ENCODE data around the gene RNPS1. TPM values are rescaled to one million over a fixed set of nuclear protein-coding genes. Genes with fewer than 3 reads are reported as not detected.

The RNPS1 gene
- total RNA-seq, 2 donors from 2014 or later, result 94.5 to 157 TPM

DNA sequence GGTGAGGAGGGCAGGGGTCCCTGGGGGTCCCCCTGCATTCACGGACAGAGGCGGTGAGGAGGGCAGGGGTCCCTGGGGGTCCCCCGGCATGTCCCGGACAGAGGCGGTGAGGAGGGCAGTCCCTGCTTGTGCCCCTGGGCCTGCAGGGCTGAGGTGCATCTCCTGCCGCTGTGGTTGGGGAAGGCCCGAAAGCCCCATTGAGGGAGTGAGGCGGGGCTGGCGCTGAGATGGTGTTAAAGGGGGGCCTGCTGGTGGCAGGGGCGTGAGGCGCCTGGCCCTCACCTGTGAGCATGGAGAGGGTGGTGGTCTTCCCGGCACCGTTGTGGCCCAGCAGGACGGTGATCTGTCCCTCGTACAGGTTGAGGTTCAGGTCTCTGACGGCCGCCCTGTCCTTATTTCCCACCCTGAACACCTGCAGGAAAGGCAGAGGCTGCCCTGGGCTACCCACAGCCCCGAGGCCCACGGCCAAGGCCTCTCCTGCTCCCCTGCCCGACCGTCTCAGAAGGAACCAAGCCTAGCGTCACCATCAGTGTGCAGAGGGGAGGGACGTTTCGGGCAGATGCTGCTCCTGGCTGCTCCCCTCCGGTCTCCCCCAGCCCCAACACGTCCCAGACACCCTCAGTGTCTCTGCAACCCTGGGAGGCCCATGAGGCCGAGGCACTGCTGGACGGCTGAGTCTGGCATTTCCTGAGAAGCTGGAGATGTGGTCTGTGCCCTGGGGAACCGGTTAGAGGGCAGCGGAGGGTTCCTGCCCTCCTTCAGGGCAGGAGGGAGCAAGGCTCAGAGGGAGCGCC, 31.4 kb upstream of the RNPS1 start:
- ATAC-seq (ENCODE audit: insufficient number of reproducible peaks, low FRiP score, low read depth), result no peak
- no peak overlapping the region for H3K27ac ChIP-seq
- no peaks in the 10 kb centered on the region for H3K27me3 ChIP-seq (replicated peaks; ENCODE audit: insufficient read depth)
- no peak for DNase-seq (ENCODE audit: low spot score)
- no peak overlapping the region for H3K4me3 ChIP-seq
- no peaks in the 10 kb centered on the region for H3K9me3 ChIP-seq
- H3K36me3 ChIP-seq, result peaks cover 34% of the 10 kb centered on the region
- TF ChIP-seq, protein P1, sequence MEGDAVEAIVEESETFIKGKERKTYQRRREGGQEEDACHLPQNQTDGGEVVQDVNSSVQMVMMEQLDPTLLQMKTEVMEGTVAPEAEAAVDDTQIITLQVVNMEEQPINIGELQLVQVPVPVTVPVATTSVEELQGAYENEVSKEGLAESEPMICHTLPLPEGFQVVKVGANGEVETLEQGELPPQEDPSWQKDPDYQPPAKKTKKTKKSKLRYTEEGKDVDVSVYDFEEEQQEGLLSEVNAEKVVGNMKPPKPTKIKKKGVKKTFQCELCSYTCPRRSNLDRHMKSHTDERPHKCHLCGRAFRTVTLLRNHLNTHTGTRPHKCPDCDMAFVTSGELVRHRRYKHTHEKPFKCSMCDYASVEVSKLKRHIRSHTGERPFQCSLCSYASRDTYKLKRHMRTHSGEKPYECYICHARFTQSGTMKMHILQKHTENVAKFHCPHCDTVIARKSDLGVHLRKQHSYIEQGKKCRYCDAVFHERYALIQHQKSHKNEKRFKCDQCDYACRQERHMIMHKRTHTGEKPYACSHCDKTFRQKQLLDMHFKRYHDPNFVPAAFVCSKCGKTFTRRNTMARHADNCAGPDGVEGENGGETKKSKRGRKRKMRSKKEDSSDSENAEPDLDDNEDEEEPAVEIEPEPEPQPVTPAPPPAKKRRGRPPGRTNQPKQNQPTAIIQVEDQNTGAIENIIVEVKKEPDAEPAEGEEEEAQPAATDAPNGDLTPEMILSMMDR (IDR thresholded peaks at IDR 0.05), result no peak
- no peaks in the 10 kb centered on the region for H3K4me1 ChIP-seq (ENCODE audit: control insufficient read depth in 1 of 2, low read depth in 2 of 2)

DNA sequence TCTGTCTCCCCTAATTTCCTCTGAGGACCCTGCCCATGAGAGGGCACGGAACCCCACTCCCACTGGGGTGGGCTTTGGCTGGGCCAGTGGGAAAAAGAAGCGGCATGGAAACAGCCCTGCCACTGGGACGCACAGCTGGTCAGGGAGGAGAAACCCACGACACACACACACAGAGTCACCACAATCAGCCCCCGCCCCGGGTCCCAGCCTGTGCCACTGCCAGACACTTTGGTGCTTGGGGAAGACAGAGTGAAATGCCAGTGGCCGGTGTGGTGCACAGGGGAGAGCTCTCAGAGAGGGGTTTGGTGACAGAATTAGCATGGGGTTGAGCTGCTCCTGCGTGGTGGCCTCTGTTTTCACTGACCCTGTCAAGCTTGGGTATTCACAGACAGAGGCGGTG, 30.7 kb upstream of the RNPS1 start:
- H3K27ac ChIP-seq, result no peak overlapping the region
- no peaks in the 10 kb centered on the region for H3K9me3 ChIP-seq
- ATAC-seq (ENCODE audit: insufficient number of reproducible peaks, low FRiP score, low read depth) (no peak), DNase-seq (ENCODE audit: low spot score) (no peak)
- TF ChIP-seq, protein P1 (IDR thresholded peaks at IDR 0.05), result no peak
- H3K36me3 ChIP-seq, result peaks cover 33% of the 10 kb centered on the region
- H3K4me1 ChIP-seq (ENCODE audit: control insufficient read depth in 1 of 2, low read depth in 2 of 2), result no peaks in the 10 kb centered on the region
- no peak overlapping the region for H3K4me3 ChIP-seq
- no peaks in the 10 kb centered on the region for H3K27me3 ChIP-seq (replicated peaks; ENCODE audit: insufficient read depth)

DNA sequence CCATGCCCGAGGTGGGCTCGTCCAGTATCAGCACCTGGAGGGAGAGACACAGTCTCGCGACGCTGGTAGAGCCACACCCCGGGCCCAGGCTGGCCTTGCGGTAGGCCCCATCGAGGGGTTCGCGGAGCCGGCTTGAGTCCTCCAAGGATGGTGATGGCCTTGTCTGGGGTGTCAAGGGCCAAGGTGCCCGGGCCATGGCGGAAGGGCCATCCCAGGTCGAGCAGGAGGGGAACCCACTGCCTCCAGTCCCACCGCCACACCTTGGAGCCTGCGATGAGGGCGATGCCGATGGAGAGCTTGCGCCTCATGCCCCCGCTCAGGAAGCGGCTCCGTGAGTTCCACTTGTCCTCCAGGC, 29.6 kb upstream of the RNPS1 start:
- Histone ChIP-seq H3K4me1 (ENCODE audit: control insufficient read depth in 1 of 2, low read depth in 2 of 2) (no peaks in the 10 kb centered on the region), H3K4me3 (no peak overlapping the region), H3K36me3 (peaks cover 29% of the 10 kb centered on the region), H3K9me3 (no peaks in the 10 kb centered on the region), H3K27me3 (replicated peaks; ENCODE audit: insufficient read depth) (no peaks in the 10 kb centered on the region), H3K27ac (no peak overlapping the region)
- TF ChIP-seq, protein P1 (IDR thresholded peaks at IDR 0.05), result no peak
- ATAC-seq (ENCODE audit: insufficient number of reproducible peaks, low FRiP score, low read depth), result no peak
- DNase-seq (ENCODE audit: low spot score), result no peak

DNA sequence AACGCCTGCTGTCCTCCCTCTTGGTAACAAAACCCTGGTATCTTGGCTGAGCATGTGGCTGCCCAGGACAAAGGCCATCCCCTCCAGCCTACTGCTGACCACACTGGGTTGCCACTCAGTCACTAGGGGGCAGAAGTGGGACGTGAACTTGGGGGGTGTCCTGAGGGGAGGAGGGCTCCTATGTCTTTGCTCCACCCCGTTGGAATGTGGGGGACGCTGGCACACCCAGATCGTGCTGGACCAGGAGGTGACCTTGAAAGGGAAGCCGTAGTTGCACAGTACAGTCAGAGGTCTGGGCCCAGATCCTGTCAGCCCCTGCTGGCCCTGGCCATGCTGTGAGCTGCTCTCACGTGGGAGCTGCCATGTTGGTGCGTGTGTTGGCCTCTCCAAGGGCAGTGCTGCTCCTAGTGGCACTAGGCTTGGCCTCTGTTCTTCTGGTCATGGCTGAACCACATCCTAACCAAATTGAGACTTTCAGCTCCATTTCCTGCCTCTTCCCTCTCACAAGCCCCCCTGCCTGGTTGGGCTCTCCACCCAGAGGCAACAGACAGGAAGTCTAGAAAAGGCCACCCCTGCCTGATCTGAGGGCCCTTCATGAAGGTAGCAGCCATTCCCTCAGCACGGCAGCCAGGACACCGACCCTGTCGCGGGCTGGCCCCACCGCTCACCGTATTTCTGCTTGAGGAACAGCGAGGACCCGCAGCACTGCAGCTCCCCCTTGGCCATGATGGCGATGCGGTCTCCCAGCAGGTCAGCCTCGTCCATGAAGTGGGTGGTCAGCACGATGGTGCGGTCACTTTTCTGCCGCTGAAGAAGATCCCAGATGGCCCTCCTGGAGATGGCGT, 29.0 kb upstream of the RNPS1 start:
- ATAC-seq (ENCODE audit: insufficient number of reproducible peaks, low FRiP score, low read depth) (no peak), DNase-seq (ENCODE audit: low spot score) (no peak)
- H3K27ac ChIP-seq, result no peak overlapping the region
- H3K4me1 ChIP-seq (ENCODE audit: control insufficient read depth in 1 of 2, low read depth in 2 of 2), result no peaks in the 10 kb centered on the region
- H3K36me3 ChIP-seq, result peaks cover 32% of the 10 kb centered on the region
- no peaks in the 10 kb centered on the region for H3K27me3 ChIP-seq (replicated peaks; ENCODE audit: insufficient read depth)
- H3K4me3 ChIP-seq, result no peak overlapping the region
- TF ChIP-seq, protein P1 (IDR thresholded peaks at IDR 0.05), result peak; percentile 23
- H3K9me3 ChIP-seq, result no peaks in the 10 kb centered on the region

DNA sequence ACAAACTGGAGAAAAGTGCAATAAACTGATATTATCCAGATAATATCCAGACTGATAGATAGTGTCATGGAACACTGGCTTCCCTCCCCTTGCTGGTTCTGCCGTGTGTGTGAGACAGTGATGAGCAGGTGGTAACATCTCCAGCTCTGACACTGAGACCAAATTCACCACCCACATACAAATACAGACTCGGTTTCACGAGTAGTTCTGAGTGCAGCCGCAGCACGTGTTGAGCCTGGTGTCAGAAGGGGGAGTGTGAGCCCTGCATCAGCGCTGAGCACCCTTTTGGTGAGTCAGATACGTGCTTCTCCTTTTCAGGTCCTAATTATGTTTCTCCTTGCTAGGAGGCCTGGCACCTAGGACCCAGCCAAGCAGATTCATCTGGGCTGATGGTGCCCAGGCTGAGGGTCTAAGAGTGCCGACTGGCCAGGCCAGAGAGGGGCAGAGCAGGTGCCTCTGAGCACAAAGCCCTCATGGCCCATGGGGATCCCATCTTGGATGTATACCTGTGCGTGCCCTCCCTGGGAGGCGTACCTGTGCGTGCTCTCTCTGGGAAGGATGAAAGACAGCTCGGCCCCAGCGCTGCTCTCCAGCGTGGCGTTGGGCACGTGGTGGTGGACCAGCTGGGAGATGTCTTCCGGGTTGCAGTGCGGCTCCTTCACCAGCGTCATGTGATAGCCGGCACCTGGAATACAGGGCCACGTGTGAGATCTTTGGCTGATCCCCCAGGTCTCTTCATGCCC, 27.3 kb upstream of the RNPS1 start:
- DNase-seq (ENCODE audit: low spot score), result no peak
- TF ChIP-seq, protein P1 (IDR thresholded peaks at IDR 0.05), result no peak
- no peaks in the 10 kb centered on the region for H3K9me3 ChIP-seq
- ATAC-seq (ENCODE audit: insufficient number of reproducible peaks, low FRiP score, low read depth), result no peak
- no peaks in the 10 kb centered on the region for H3K4me1 ChIP-seq (ENCODE audit: control insufficient read depth in 1 of 2, low read depth in 2 of 2)
- H3K4me3 ChIP-seq, result no peak overlapping the region
- peaks cover 45% of the 10 kb centered on the region for H3K36me3 ChIP-seq
- no peak overlapping the region for H3K27ac ChIP-seq
- H3K27me3 ChIP-seq (replicated peaks; ENCODE audit: insufficient read depth), result no peaks in the 10 kb centered on the region
